ENCODE data around the gene SLC2A4RG.
"Not testable (repeated sequence)": the region's sequence is repeated elsewhere in the genome, so short reads cannot be mapped to it uniquely, and the experiment has no call there.

Gene SLC2A4RG

GRCh38 chr20:63711085-63711645 is 28.4 kb upstream of the SLC2A4RG start:
- POLR2A ChIA-PET: no interaction called here
- CTCF ChIA-PET: interaction anchor here (0.8 to 1.5 kb wide), 2 partner anchors 8 to 30 kb away, joined by 4 read pairs; no protein-coding TSS in a partner anchor
- no peak for TF ChIP-seq CTCF (IDR thresholded peaks at IDR 0.05; ENCODE audit: insufficient read depth, low read length, missing control alignments)
- no peak for DNase-seq (ENCODE audit: low read depth, low spot score)
- H3K4me3 ChIP-seq (ENCODE audit: low read depth, low read length): no peak overlapping the region

GRCh38 chr20:63712191-63712590 is 27.4 kb upstream of the SLC2A4RG start:
- CTCF ChIA-PET: interaction anchor here (1.5 kb wide), 1 partner anchor 29 kb away, joined by 4 read pairs; no protein-coding TSS in a partner anchor
- TF ChIP-seq CTCF (IDR thresholded peaks at IDR 0.05; ENCODE audit: insufficient read depth, low read length, missing control alignments): no peak
- POLR2A ChIA-PET: no interaction called here
- no peak overlapping the region for H3K4me3 ChIP-seq (ENCODE audit: low read depth, low read length)
- no peak for DNase-seq (ENCODE audit: low read depth, low spot score)

DNA sequence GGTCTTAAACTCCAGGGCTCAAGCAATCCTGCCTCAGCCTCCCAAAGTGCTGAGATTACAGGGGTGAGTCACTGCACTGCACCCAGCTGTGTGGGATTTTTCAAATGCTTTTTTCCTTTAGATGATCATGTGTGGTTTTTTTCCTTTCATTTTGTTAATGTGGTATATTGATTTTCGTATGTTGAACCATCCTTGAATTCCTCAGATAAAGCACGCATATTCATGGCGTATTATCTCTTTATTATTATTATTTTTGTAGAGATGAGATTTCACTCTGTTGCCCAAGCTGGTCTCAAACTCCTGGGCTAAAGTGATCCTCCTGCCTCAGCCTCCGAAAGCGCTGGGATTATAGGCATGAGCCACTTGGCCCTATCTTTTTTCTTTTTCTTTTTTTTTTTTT is 24.7 kb upstream of the SLC2A4RG start:
- TF ChIP-seq CTCF (IDR thresholded peaks at IDR 0.05; ENCODE audit: insufficient read depth, low read length, missing control alignments): no peak
- DNase-seq (ENCODE audit: low read depth, low spot score): no peak
- no peak overlapping the region for H3K4me3 ChIP-seq (ENCODE audit: low read depth, low read length)
- ChIA-PET CTCF (no interaction called here), POLR2A (no interaction called here)

- no peak overlapping the region for H3K4me3 ChIP-seq (ENCODE audit: low read depth, low read length)
- POLR2A ChIA-PET: no interaction called here
- no peak for DNase-seq (ENCODE audit: low read depth, low spot score)
- no peak for TF ChIP-seq CTCF (IDR thresholded peaks at IDR 0.05; ENCODE audit: insufficient read depth, low read length, missing control alignments)
- CTCF ChIA-PET: interaction anchor here (0.8 kb wide), 1 partner anchor 8 kb away, joined by 4 read pairs; no protein-coding TSS in a partner anchor
Measured at GRCh38 chr20:63718996-63719395, 20.6 kb upstream of the SLC2A4RG start.

- CTCF ChIA-PET: interaction anchor here (1.2 kb wide), 1 partner anchor 52 kb away, joined by 4 read pairs; no protein-coding TSS in a partner anchor
- POLR2A ChIA-PET: interaction anchor here (0.6 kb wide), 1 partner anchor 15 kb away, joined by 3 read pairs; the partner anchor contains the start of genes ARFRP1 and ZGPAT
- H3K4me3 ChIP-seq (ENCODE audit: low read depth, low read length); DNase-seq (ENCODE audit: low read depth, low spot score): not testable (repeated sequence)
Measured at GRCh38 chr20:63722967-63723622, 16.5 kb upstream of the SLC2A4RG start.

DNA sequence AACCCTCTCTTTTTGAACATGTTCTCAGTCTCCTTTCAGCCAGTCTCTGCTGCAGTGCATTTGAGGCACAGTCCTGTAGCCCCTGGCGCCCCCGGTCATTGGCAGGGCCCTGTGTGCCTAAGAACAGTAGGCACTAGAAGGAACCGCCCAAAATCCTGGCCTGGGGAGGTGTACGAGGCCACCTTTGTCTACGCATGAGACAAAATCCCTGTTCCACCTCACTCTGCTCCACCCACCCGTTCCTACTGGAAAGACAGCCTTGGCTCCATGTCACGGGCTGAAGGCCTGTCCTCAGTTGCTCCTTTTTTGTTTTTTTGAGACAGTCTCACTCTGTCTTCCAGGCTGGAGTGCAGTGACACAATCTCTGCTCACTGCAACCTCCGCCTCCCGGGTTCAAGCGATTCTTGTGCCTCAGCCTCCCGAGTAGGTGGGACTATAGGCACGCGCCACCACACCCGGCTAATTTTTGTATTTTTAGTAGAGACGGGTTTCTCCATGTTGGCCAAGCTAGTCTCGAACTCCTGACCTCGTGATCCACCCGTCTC is 9.3 kb upstream of the SLC2A4RG start:
- H3K4me3 ChIP-seq (ENCODE audit: low read depth, low read length); DNase-seq (ENCODE audit: low read depth, low spot score); POLR2A ChIA-PET; CTCF ChIA-PET: not testable (repeated sequence)

- H3K4me3 ChIP-seq (ENCODE audit: low read depth, low read length): no peak overlapping the region
- ChIA-PET POLR2A (no interaction called here), CTCF (no interaction called here)
- DNase-seq (ENCODE audit: low read depth, low spot score): no peak
- TF ChIP-seq CTCF (IDR thresholded peaks at IDR 0.05; ENCODE audit: insufficient read depth, low read length, missing control alignments): no peak
Measured at GRCh38 chr20:63731410-63731809, 8.2 kb upstream of the SLC2A4RG start.
